NCI-H128 (cell line): ENCODE measurements around the gene SETX.
"Not testable (repeated sequence)": the region's sequence is repeated elsewhere in the genome, so short reads cannot be mapped to it uniquely, and the experiment has no call there.

Source experiments
- DNase-seq: peaks from one replicate; lab custom pipeline; 2025; ENCODE audit not compliant: unreplicated experiment; lab: John Stamatoyannopoulos, UW

The SETX gene

GRCh38 chr9:132287256-132287760, 67.5 kb downstream of the SETX start:
- DNase-seq, result no peak

GRCh38 chr9:132283863-132284262, 70.9 kb downstream of the SETX start:
- DNase-seq, result no peak

- DNase-seq, result no peak
Observed at GRCh38 chr9:132283165-132283564, 71.6 kb downstream of the SETX start.

GRCh38 chr9:132274861-132275260, 79.9 kb downstream of the SETX start:
- DNase-seq, result no peak

GRCh38 chr9:132269704-132270516, 84.9 kb downstream of the SETX start:
- not testable (repeated sequence) for DNase-seq

GRCh38 chr9:132268725-132269352, 85.9 kb downstream of the SETX start:
- DNase-seq, result peak; percentile 21

GRCh38 chr9:132267660-132268059, 87.1 kb downstream of the SETX start:
- DNase-seq, result no peak

- DNase-seq, result no peak
Observed at GRCh38 chr9:132266017-132266416, 88.8 kb downstream of the SETX start.

GRCh38 chr9:132260846-132261245, 93.9 kb downstream of the SETX start:
- DNase-seq, result no peak

- no peak for DNase-seq
Observed at GRCh38 chr9:132250324-132251262, 104.2 kb downstream of the SETX start.

GRCh38 chr9:132249690-132250089, 105.1 kb downstream of the SETX start:
- DNase-seq, result no peak

GRCh38 chr9:132249123-132249522, 105.7 kb downstream of the SETX start:
- DNase-seq, result no peak

GRCh38 chr9:132247942-132248341, 106.8 kb downstream of the SETX start:
- DNase-seq, result no peak

- no peak for DNase-seq
Observed at GRCh38 chr9:132245465-132245864, 109.3 kb downstream of the SETX start.

GRCh38 chr9:132244582-132245455, 110.0 kb downstream of the SETX start:
- no peak for DNase-seq

GRCh38 chr9:132243156-132244074, 111.4 kb downstream of the SETX start:
- DNase-seq, result no peak

- no peak for DNase-seq
Observed at GRCh38 chr9:132242621-132243155, 112.1 kb downstream of the SETX start.

- no peak for DNase-seq
Observed at GRCh38 chr9:132241840-132242620, 112.8 kb downstream of the SETX start.
